PC-9 (cell line): Measurements from ENCODE around the gene ATP1A1. TPM values are rescaled to one million over a fixed set of nuclear protein-coding genes. Genes with fewer than 3 reads are reported as not detected.

ENCODE experiments used
- BruUV-seq: library from RNA; stranded (reverse); fragments of 400-500 nt; replicated peaks from 2 replicates; lab custom pipeline; 2021; lab: Mats Ljungman, UMichigan
- CTCF ChIA-PET: fragments of 300-600 bp; sonication (Branson Sonifier 250); formaldehyde crosslinking; loops from one replicate; lab custom pipeline; 2022; ENCODE audit warnings: antibody characterized with exemption; lab: Charles Lee
- POLR2A ChIA-PET: fragments of 300-600 bp; sonication (Branson Sonifier 250); formaldehyde crosslinking; loops from one replicate; lab custom pipeline; 2022; ENCODE audit warnings: antibody characterized with exemption; ENCODE audit not compliant: unreplicated experiment; lab: Charles Lee
- DNase-seq, 2 experiments: peaks; one replicate each; pipeline versions ENCODE4 v3.0.0 to v3.0.0-alpha.2; 2015 to 2022; ENCODE audit warnings: mixed read lengths in 1 of 2
- H2AFZ ChIP-seq: fragments of 200-600 bp; sonication (generic); 2 replicates; pipeline ENCODE4 v1.8.1; 2017; ENCODE audit warnings: antibody characterized with exemption
- H3F3A ChIP-seq: fragments of 200-600 bp; sonication (generic); 2 replicates; pipeline ENCODE4 v1.8.1; 2017; ENCODE audit warnings: antibody characterized with exemption, mild to moderate bottlenecking, low read depth; ENCODE audit not compliant: insufficient read depth
- H3K27ac ChIP-seq: fragments of 200-600 bp; sonication (generic); 2 replicates; pipeline ENCODE4 v1.6.1; 2016; ENCODE audit warnings: mixed run types
- H3K27me3 ChIP-seq: fragments of 200-600 bp; sonication (generic); 2 replicates; pipeline ENCODE4 v1.6.1; 2016; ENCODE audit warnings: low read depth, mixed run types; ENCODE audit not compliant: insufficient read depth
- H3K36me3 ChIP-seq: fragments of 200-600 bp; sonication (generic); 2 replicates; pipeline ENCODE4 v1.6.1; 2016; ENCODE audit warnings: low read depth, mixed run types
- H3K4me1 ChIP-seq: fragments of 200-600 bp; sonication (generic); replicated peaks from 2 replicates; pipeline ENCODE4 v1.6.1; 2016; ENCODE audit warnings: mixed run types; ENCODE audit not compliant: insufficient read depth
- H3K4me2 ChIP-seq: fragments of 200-600 bp; sonication (generic); 2 replicates; pipeline ENCODE4 v1.6.1; 2017; ENCODE audit warnings: mixed run types
- H3K4me3 ChIP-seq: fragments of 200-600 bp; sonication (generic); 2 replicates; pipeline ENCODE4 v1.6.1; 2016; ENCODE audit warnings: mixed run types
- H3K79me2 ChIP-seq: fragments of 200-600 bp; sonication (generic); 2 replicates; pipeline ENCODE4 v1.6.1; 2017; ENCODE audit warnings: low read depth, mixed run types
- H3K9me2 ChIP-seq: fragments of 200-600 bp; sonication (generic); 2 replicates; pipeline ENCODE4 v1.8.1; 2017; ENCODE audit warnings: mild to moderate bottlenecking; ENCODE audit not compliant: insufficient read depth
- H3K9me3 ChIP-seq: fragments of 200-600 bp; sonication (generic); 2 replicates; pipeline ENCODE4 v1.8.1; 2016; ENCODE audit warnings: low read depth; ENCODE audit not compliant: insufficient read depth
- H4K20me1 ChIP-seq: fragments of 200-600 bp; sonication (generic); 2 replicates; pipeline ENCODE4 v1.8.1; 2017; ENCODE audit not compliant: insufficient read depth
- EZH2 ChIP-seq: fragments of 200-600 bp; sonication (generic); IDR thresholded peaks from 2 replicates; pipeline ENCODE4 v1.8.0; 2017; ENCODE audit warnings: antibody characterized with exemption, low read depth
- intact Hi-C: fragments of 100-400 bp; cut with micrococcal nuclease; formaldehyde crosslinking; loops from one replicate; pipeline ENCODE4 v1.10.0; 2022; ENCODE audit not compliant: unreplicated experiment
- total RNA-seq: library from RNA; stranded (reverse); gene quantifications from 2 replicates; pipeline ENCODE4 v1.2.3, GENCODE V29; 2021
- TF ChIP-seq, protein P1 (sequence below): fragments of 200-600 bp; sonication (generic); conservative IDR thresholded peaks from 2 replicates; pipeline ENCODE4 v1.6.1; 2017; ENCODE audit warnings: mixed run types, antibody characterized with exemption, mild to moderate bottlenecking, moderate library complexity

ATP1A1 gene
- total RNA-seq, 1 experiment from 2014 or later = 399 TPM

DNA sequence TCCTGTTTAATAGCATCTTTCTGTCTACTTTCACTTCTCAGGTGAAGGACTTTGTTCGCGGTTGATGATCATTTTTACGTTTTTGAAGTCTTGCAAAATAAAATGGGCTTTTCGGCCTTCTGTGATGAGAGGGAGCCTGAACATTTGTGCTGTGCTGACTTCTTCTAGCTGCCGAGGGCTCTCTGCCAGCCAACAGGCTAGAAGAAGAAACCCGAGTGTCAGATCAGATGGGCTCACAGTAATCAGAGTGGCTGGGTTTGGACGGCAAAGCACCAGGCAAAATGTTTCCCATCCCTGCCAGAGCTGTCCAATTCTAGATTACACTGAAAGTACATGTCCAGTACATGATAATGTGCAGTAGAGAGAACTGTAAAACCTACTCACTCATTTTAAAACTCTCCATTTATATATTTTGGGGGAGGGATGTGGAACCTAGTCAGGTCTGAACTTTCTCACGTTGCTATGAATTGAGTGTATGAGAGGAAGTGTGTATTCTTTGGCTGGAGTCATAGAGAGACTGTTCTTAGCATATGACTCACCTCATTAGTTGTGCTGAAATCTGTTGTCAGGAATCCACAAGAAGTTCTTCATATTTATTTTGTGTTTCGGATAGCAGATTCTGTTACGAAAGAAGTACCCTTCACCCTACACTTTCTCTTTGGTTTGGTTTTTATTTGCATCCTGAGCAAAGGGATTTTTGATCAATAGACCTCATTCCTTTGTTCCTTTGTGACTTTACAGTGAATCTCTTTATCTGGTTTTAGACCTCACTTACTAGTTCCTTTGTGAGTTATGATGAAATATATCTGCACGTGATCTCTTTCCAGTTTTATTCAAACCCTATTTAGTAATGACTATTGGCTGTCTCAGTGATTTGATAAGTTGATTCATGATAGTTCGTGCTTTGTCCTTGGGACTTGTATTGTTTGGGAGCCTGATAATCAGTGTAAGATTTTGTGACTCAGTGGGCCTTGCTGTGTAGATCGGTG, 4.8 kb downstream of the ATP1A1 start:
- Histone ChIP-seq H4K20me1 (peaks cover 70% of the 10 kb centered on the region), H3K27me3 (no peaks in the 10 kb centered on the region), H2AFZ (no peak overlapping the region), H3K36me3 (peaks cover 50% of the 10 kb centered on the region), H3K27ac (peak overlapping the region; percentile 83), H3K4me1 (peaks cover 58% of the 10 kb centered on the region), H3K4me3 (peak overlapping the region; percentile 75; the same call in 1 of the 2 replicates), H3K9me3 (no peaks in the 10 kb centered on the region), H3K9me2 (no peaks in the 10 kb centered on the region), H3K79me2 (peaks cover 96% of the 10 kb centered on the region), H3K4me2 (peak overlapping the region; percentile 87), H3F3A (peaks cover 70% of the 10 kb centered on the region)
- intact Hi-C loops = loop anchor here (2.0 to 5.0 kb wide), 2 partner anchors 75 to 111 kb away; no protein-coding TSS in a partner anchor
- DNase-seq = peak in 1 of 2 experiments; percentile 97
- POLR2A ChIA-PET = interaction anchor here (0.6 kb wide), 2 partner anchors 75 to 709 kb away, joined by 4 to 9 read pairs; no protein-coding TSS in a partner anchor
- CTCF ChIA-PET = interaction anchor here (0.6 to 2.5 kb wide), 2 partner anchors 40 to 108 kb away, joined by 3 to 9 read pairs; no protein-coding TSS in a partner anchor
- no peak for TF ChIP-seq EZH2
- TF ChIP-seq, protein P1, sequence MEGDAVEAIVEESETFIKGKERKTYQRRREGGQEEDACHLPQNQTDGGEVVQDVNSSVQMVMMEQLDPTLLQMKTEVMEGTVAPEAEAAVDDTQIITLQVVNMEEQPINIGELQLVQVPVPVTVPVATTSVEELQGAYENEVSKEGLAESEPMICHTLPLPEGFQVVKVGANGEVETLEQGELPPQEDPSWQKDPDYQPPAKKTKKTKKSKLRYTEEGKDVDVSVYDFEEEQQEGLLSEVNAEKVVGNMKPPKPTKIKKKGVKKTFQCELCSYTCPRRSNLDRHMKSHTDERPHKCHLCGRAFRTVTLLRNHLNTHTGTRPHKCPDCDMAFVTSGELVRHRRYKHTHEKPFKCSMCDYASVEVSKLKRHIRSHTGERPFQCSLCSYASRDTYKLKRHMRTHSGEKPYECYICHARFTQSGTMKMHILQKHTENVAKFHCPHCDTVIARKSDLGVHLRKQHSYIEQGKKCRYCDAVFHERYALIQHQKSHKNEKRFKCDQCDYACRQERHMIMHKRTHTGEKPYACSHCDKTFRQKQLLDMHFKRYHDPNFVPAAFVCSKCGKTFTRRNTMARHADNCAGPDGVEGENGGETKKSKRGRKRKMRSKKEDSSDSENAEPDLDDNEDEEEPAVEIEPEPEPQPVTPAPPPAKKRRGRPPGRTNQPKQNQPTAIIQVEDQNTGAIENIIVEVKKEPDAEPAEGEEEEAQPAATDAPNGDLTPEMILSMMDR = no peak
- no TSS peak for BruUV-seq

DNA sequence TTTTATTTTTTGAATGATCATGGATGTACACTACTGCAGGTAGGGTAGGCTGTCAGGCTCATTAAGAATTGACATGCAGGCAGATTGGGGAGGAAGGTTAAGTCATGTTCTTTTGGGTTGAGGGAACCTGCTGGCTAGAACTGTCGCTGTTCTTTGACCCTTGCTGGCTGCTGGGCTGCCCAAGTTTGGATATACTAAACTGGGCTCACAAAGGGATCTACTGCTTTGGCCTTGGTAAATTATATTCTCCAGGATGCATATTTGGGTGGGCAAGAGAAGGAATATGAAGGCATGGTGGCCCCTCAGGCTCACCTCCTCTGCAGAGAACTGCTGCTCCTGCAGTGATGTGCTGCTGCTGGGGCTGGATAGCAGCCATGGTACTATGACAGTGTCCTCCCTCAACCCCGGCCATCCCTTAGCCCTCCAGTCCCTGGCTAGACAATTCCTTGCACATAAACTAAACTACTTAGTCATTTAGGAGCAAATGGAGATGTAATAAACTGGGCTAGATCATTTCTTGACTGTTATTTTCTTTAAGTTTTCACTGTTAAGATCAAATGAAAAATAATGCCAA, 6.1 kb downstream of the ATP1A1 start:
- Histone ChIP-seq H3K79me2 (peaks cover 100% of the 10 kb centered on the region), H3K9me3 (no peaks in the 10 kb centered on the region), H3K9me2 (no peaks in the 10 kb centered on the region), H4K20me1 (peaks cover 83% of the 10 kb centered on the region), H2AFZ (no peak overlapping the region), H3K4me1 (peaks cover 63% of the 10 kb centered on the region), H3K27me3 (no peaks in the 10 kb centered on the region), H3K4me2 (peak overlapping the region; percentile 87), H3K36me3 (peaks cover 63% of the 10 kb centered on the region), H3K4me3 (peak overlapping the region; percentile 75; the same call in 1 of the 2 replicates), H3K27ac (peak overlapping the region; percentile 83), H3F3A (peaks cover 70% of the 10 kb centered on the region)
- DNase-seq = no peak
- no TSS peak for BruUV-seq
- ChIA-PET CTCF (no interaction called here), POLR2A (no interaction called here)
- intact Hi-C loops = loop anchor here (5.0 kb wide), 1 partner anchor 112 kb away; no protein-coding TSS in a partner anchor
- TF ChIP-seq, protein P1 = no peak
- no peak for TF ChIP-seq EZH2
